Measurements from ENCODE around the gene ITIH1.

Gene ITIH1

GRCh38 chr3:52809662-52810377, 32.4 kb downstream of the ITIH1 start:
- no peak for DNase-seq
- H3K27me3 ChIP-seq (ENCODE audit: insufficient read depth, low read depth, severe bottlenecking): no peaks in the 10 kb centered on the region
- no peaks in the 10 kb centered on the region for H3K9me3 ChIP-seq (ENCODE audit: severe bottlenecking)
- no peak for TF ChIP-seq CTCF (IDR thresholded peaks at IDR 0.05; ENCODE audit: low read depth, low read length)
- no peaks in the 10 kb centered on the region for H3K36me3 ChIP-seq
- H3K27ac ChIP-seq: no peak overlapping the region
- no peak overlapping the region for H3K4me3 ChIP-seq (ENCODE audit: low read depth, low read length)

- no peak overlapping the region for H3K4me3 ChIP-seq (ENCODE audit: low read depth, low read length)
- no peaks in the 10 kb centered on the region for H3K9me3 ChIP-seq (ENCODE audit: severe bottlenecking)
- no peak overlapping the region for H3K27ac ChIP-seq
- TF ChIP-seq CTCF (IDR thresholded peaks at IDR 0.05; ENCODE audit: low read depth, low read length): no peak
- no peak for DNase-seq
- H3K27me3 ChIP-seq (ENCODE audit: insufficient read depth, low read depth, severe bottlenecking): no peaks in the 10 kb centered on the region
- no peaks in the 10 kb centered on the region for H3K36me3 ChIP-seq
Observed at GRCh38 chr3:52810923-52811322, 33.5 kb downstream of the ITIH1 start.

- H3K36me3 ChIP-seq: no peaks in the 10 kb centered on the region
- no peak overlapping the region for H3K27ac ChIP-seq
- H3K4me3 ChIP-seq (ENCODE audit: low read depth, low read length): no peak overlapping the region
- H3K9me3 ChIP-seq (ENCODE audit: severe bottlenecking): no peaks in the 10 kb centered on the region
- no peaks in the 10 kb centered on the region for H3K27me3 ChIP-seq (ENCODE audit: insufficient read depth, low read depth, severe bottlenecking)
- DNase-seq: no peak
- no peak for TF ChIP-seq CTCF (IDR thresholded peaks at IDR 0.05; ENCODE audit: low read depth, low read length)
Observed at GRCh38 chr3:52811452-52812011, 34.1 kb downstream of the ITIH1 start.

- DNase-seq: no peak
- H3K27me3 ChIP-seq (ENCODE audit: insufficient read depth, low read depth, severe bottlenecking): no peaks in the 10 kb centered on the region
- no peaks in the 10 kb centered on the region for H3K36me3 ChIP-seq
- TF ChIP-seq CTCF (IDR thresholded peaks at IDR 0.05; ENCODE audit: low read depth, low read length): no peak
- no peak overlapping the region for H3K4me3 ChIP-seq (ENCODE audit: low read depth, low read length)
- no peak overlapping the region for H3K27ac ChIP-seq
- no peaks in the 10 kb centered on the region for H3K9me3 ChIP-seq (ENCODE audit: severe bottlenecking)
Observed at GRCh38 chr3:52813810-52814209, 36.4 kb downstream of the ITIH1 start.

GRCh38 chr3:52816199-52816598, 38.8 kb downstream of the ITIH1 start:
- no peak for DNase-seq
- Histone ChIP-seq H3K36me3 (no peaks in the 10 kb centered on the region), H3K9me3 (ENCODE audit: severe bottlenecking) (no peaks in the 10 kb centered on the region), H3K27ac (no peak overlapping the region), H3K4me3 (ENCODE audit: low read depth, low read length) (no peak overlapping the region), H3K27me3 (ENCODE audit: insufficient read depth, low read depth, severe bottlenecking) (no peaks in the 10 kb centered on the region)
- no peak for TF ChIP-seq CTCF (IDR thresholded peaks at IDR 0.05; ENCODE audit: low read depth, low read length)

GRCh38 chr3:52816654-52817053, 39.3 kb downstream of the ITIH1 start:
- H3K27me3 ChIP-seq (ENCODE audit: insufficient read depth, low read depth, severe bottlenecking): no peaks in the 10 kb centered on the region
- no peaks in the 10 kb centered on the region for H3K9me3 ChIP-seq (ENCODE audit: severe bottlenecking)
- no peak for DNase-seq
- no peak overlapping the region for H3K4me3 ChIP-seq (ENCODE audit: low read depth, low read length)
- TF ChIP-seq CTCF (IDR thresholded peaks at IDR 0.05; ENCODE audit: low read depth, low read length): no peak
- no peak overlapping the region for H3K27ac ChIP-seq
- H3K36me3 ChIP-seq: no peaks in the 10 kb centered on the region
